WERI-Rb-1 (cell line): ENCODE results near the gene RPL4.

Experiments
- DNase-seq: peaks from one replicate; pipeline ENCODE4 v3.0.0-alpha.2; 2020
- H3K27ac ChIP-seq: fragments of 250-450 bp; sonication (Bioruptor Pico); 2 replicates; pipeline ENCODE4 v1.5.1; 2020; ENCODE audit warnings: mild to moderate bottlenecking, moderate library complexity
- H3K27me3 ChIP-seq: fragments of 250-450 bp; sonication (Bioruptor Pico); 2 replicates; pipeline ENCODE4 v1.5.1; 2021; ENCODE audit warnings: mild to moderate bottlenecking, low read depth, moderate library complexity; ENCODE audit not compliant: insufficient read depth, severe bottlenecking
- H3K36me3 ChIP-seq: fragments of 250-450 bp; sonication (Bioruptor Pico); 2 replicates; pipeline ENCODE4 v1.5.1; 2020; ENCODE audit warnings: mild to moderate bottlenecking, moderate library complexity
- H3K4me3 ChIP-seq: 2 replicates; pipeline ENCODE4 v1.5.1; 2011; ENCODE audit warnings: low read depth, mild to moderate bottlenecking, control low read depth, low read length
- H3K9me3 ChIP-seq: fragments of 250-450 bp; sonication (Bioruptor Pico); 2 replicates; pipeline ENCODE4 v1.5.1; 2021; ENCODE audit warnings: mild to moderate bottlenecking, moderate library complexity; ENCODE audit not compliant: severe bottlenecking
- CTCF ChIP-seq: IDR thresholded peaks from 2 replicates; pipeline ENCODE4 v1.5.1; 2011; ENCODE audit warnings: low read depth, mild to moderate bottlenecking, control low read depth, inconsistent platforms, low read length

Gene RPL4

GRCh38 chr15:66452971-66453580 lies 51.6 kb downstream of the RPL4 start:
- Histone ChIP-seq H3K27ac (no peak overlapping the region), H3K9me3 (no peaks in the 10 kb centered on the region), H3K36me3 (no peaks in the 10 kb centered on the region), H3K4me3 (no peak overlapping the region), H3K27me3 (no peaks in the 10 kb centered on the region)
- no peak for TF ChIP-seq CTCF
- DNase-seq, result no peak

- Histone ChIP-seq H3K36me3 (no peaks in the 10 kb centered on the region), H3K9me3 (no peaks in the 10 kb centered on the region), H3K4me3 (no peak overlapping the region), H3K27ac (no peak overlapping the region), H3K27me3 (no peaks in the 10 kb centered on the region)
- DNase-seq, result no peak
- no peak for TF ChIP-seq CTCF
Measured at GRCh38 chr15:66452420-66452819, 52.2 kb downstream of the RPL4 start.
